ENCODE data around the gene OXTR. TPM values are rescaled to one million over a fixed set of nuclear protein-coding genes. Genes with fewer than 3 reads are reported as not detected.

Gene OXTR
- total RNA-seq, 4 donors from 2014 or later: 0.20 TPM; not detected in 3

DNA sequence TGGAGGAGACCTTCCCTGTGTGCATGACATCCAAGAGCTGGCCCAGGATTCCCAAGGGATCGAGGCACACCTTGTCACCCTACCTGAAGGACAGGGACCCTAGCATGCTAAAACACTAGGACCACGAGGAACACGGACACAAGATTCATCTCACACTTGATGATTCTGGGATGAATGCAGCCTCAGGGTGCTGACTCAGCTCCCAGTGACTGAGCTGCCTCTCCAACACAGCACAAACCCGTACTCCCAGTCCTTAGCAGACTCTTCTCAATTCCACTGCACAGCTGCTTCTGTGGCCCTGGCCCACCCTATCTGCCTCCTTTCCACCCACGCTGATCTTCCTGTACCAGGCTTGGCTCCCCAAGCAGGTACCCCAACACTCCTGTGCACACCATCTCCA is 9.1 kb upstream of the OXTR start:
- peaks cover 0 to 3% (median 0%) of the 10 kb centered on the region in 3 donors for H3K27me3 ChIP-seq
- no peak for TF ChIP-seq CTCF (IDR thresholded peaks at IDR 0.05 in 4 of 5, conservative IDR thresholded peaks at IDR 0.05 in 1 of 5)
- TF ChIP-seq POLR2A (IDR thresholded peaks at IDR 0.05): no peak
- intact Hi-C loops (cut with DNase I; ENCODE audit: low total_unique reads) (no loop called here), in situ Hi-C loops (cut with MboI; ENCODE audit: low sequenced_read_pairs in 4 of 4) (loop anchor here in 1 of 4 donors (10.0 kb wide), 1 partner anchor 114 kb away; no protein-coding TSS in a partner anchor)
- DNase-seq (no peak), ATAC-seq (no peak)
- H3K36me3 ChIP-seq: no peaks in the 10 kb centered on the region
- H3K4me3 ChIP-seq: no peak overlapping the region
- no peak overlapping the region for H3K27ac ChIP-seq
- no peaks in the 10 kb centered on the region for H3K4me1 ChIP-seq
- no peaks in the 10 kb centered on the region for H3K9me3 ChIP-seq

DNA sequence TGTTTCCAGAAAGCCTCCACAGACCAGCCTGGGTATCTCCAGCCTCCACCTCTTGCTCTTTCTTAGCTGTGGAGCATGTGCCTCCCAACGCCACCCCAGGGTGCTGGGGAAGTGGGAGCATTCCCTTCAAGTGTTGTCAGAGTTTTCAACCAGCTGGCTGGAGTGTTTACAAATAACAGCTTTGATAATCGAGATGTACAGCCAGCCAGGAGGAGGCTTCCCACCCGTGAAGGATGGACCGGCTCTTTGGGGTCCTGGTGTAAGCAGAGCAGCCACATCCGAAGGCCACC is 8.5 kb upstream of the OXTR start:
- in situ Hi-C loops (cut with MboI; ENCODE audit: low sequenced_read_pairs in 4 of 4): loop anchor here in 1 of 4 donors (10.0 kb wide), 1 partner anchor 113 kb away; no protein-coding TSS in a partner anchor
- TF ChIP-seq CTCF (IDR thresholded peaks at IDR 0.05 in 4 of 5, conservative IDR thresholded peaks at IDR 0.05 in 1 of 5) (no peak), POLR2A (IDR thresholded peaks at IDR 0.05) (no peak)
- intact Hi-C loops (cut with DNase I; ENCODE audit: low total_unique reads): no loop called here
- Histone ChIP-seq H3K36me3 (no peaks in the 10 kb centered on the region), H3K27me3 (peaks cover 0 to 3% (median 0%) of the 10 kb centered on the region in 3 donors), H3K9me3 (no peaks in the 10 kb centered on the region), H3K4me3 (no peak overlapping the region), H3K4me1 (no peaks in the 10 kb centered on the region), H3K27ac (no peak overlapping the region)
- ATAC-seq (no peak), DNase-seq (no peak)

- Histone ChIP-seq H3K4me1 (no peaks in the 10 kb centered on the region), H3K4me3 (no peak overlapping the region), H3K27ac (no peak overlapping the region), H3K9me3 (no peaks in the 10 kb centered on the region), H3K27me3 (peaks cover 0 to 3% (median 0%) of the 10 kb centered on the region in 3 donors), H3K36me3 (no peaks in the 10 kb centered on the region)
- intact Hi-C loops (cut with DNase I; ENCODE audit: low total_unique reads) (no loop called here), in situ Hi-C loops (cut with MboI; ENCODE audit: low sequenced_read_pairs in 4 of 4) (loop anchor here in 1 of 4 donors (10.0 kb wide), 1 partner anchor 113 kb away; no protein-coding TSS in a partner anchor)
- DNase-seq (no peak), ATAC-seq (no peak)
- TF ChIP-seq CTCF (IDR thresholded peaks at IDR 0.05 in 4 of 5, conservative IDR thresholded peaks at IDR 0.05 in 1 of 5): no peak
Measured at GRCh38 chr3:8777201-8777977, 8.0 kb upstream of the OXTR start.

- intact Hi-C loops (cut with DNase I; ENCODE audit: low total_unique reads): no loop called here
- H3K27me3 ChIP-seq: peaks cover 0 to 3% (median 0%) of the 10 kb centered on the region in 3 donors
- H3K4me3 ChIP-seq: no peak overlapping the region
- no peak for DNase-seq
- no peak for TF ChIP-seq CTCF (IDR thresholded peaks at IDR 0.05 in 4 of 5, conservative IDR thresholded peaks at IDR 0.05 in 1 of 5)
- no peak for TF ChIP-seq POLR2A (IDR thresholded peaks at IDR 0.05)
- in situ Hi-C loops (cut with MboI; ENCODE audit: low sequenced_read_pairs in 4 of 4): loop anchor here in 1 of 4 donors (10.0 kb wide), 1 partner anchor 112 kb away; no protein-coding TSS in a partner anchor
- H3K36me3 ChIP-seq: no peaks in the 10 kb centered on the region
- no peaks in the 10 kb centered on the region for H3K4me1 ChIP-seq
- no peak overlapping the region for H3K27ac ChIP-seq
- H3K9me3 ChIP-seq: no peaks in the 10 kb centered on the region
- ATAC-seq: no peak
Measured at GRCh38 chr3:8776406-8776805, 7.0 kb upstream of the OXTR start.

Data from gastrocnemius medialis (tissue), 4 donors.